ENCODE measurements around the gene SEMA5A.

SEMA5A gene

GRCh38 chr5:9425710-9426109 lies 120.2 kb downstream of the SEMA5A start:
- Histone ChIP-seq H3F3A (ENCODE audit: insufficient read depth, low read length) (peaks cover 7% of the 10 kb centered on the region; the same call in 1 of the 2 replicates), H3K27ac (ENCODE audit: low read length) (no peak overlapping the region), H3K36me3 (replicated peaks; ENCODE audit: insufficient read depth, low read length) (no peaks in the 10 kb centered on the region), H3K79me2 (ENCODE audit: low read length) (no peaks in the 10 kb centered on the region), H2AFZ (ENCODE audit: low read length) (no peak overlapping the region), H3K4me2 (ENCODE audit: low read depth, low read length) (no peak overlapping the region), H3K9ac (ENCODE audit: low read length) (no peak overlapping the region), H3K9me3 (replicated peaks; ENCODE audit: insufficient read depth, low read length) (no peaks in the 10 kb centered on the region), H3K4me3 (ENCODE audit: low read length) (no peak overlapping the region), H3K27me3 (replicated peaks; ENCODE audit: insufficient read depth, low read length) (no peaks in the 10 kb centered on the region), H3K4me1 (ENCODE audit: low read length) (peaks cover 26% of the 10 kb centered on the region), H4K20me1 (ENCODE audit: insufficient read depth, low read length) (no peaks in the 10 kb centered on the region), H3K9me2 (replicated peaks; ENCODE audit: insufficient read depth, low read length) (no peaks in the 10 kb centered on the region)
- no peak for TF ChIP-seq CTCF (IDR thresholded peaks at IDR 0.05; ENCODE audit: low read length)
- no peak for TF ChIP-seq EZH2phosphoT487 (IDR thresholded peaks at IDR 0.05; ENCODE audit: low read length)
- TF ChIP-seq EZH2 (optimal IDR thresholded peaks at IDR 0.05; ENCODE audit: low read depth, low read length): no peak
- no peak for DNase-seq

GRCh38 chr5:9423571-9423970 lies 122.3 kb downstream of the SEMA5A start:
- Histone ChIP-seq H4K20me1 (ENCODE audit: insufficient read depth, low read length) (no peaks in the 10 kb centered on the region), H3K27me3 (replicated peaks; ENCODE audit: insufficient read depth, low read length) (no peaks in the 10 kb centered on the region), H3F3A (ENCODE audit: insufficient read depth, low read length) (peaks cover 6% of the 10 kb centered on the region; the same call in 1 of the 2 replicates), H2AFZ (ENCODE audit: low read length) (no peak overlapping the region), H3K9me2 (replicated peaks; ENCODE audit: insufficient read depth, low read length) (no peaks in the 10 kb centered on the region), H3K4me3 (ENCODE audit: low read length) (no peak overlapping the region), H3K4me1 (ENCODE audit: low read length) (peaks cover 20% of the 10 kb centered on the region), H3K9me3 (replicated peaks; ENCODE audit: insufficient read depth, low read length) (no peaks in the 10 kb centered on the region), H3K4me2 (ENCODE audit: low read depth, low read length) (no peak overlapping the region), H3K9ac (ENCODE audit: low read length) (no peak overlapping the region), H3K27ac (ENCODE audit: low read length) (no peak overlapping the region), H3K79me2 (ENCODE audit: low read length) (no peaks in the 10 kb centered on the region), H3K36me3 (replicated peaks; ENCODE audit: insufficient read depth, low read length) (no peaks in the 10 kb centered on the region)
- TF ChIP-seq EZH2 (optimal IDR thresholded peaks at IDR 0.05; ENCODE audit: low read depth, low read length) (no peak), EZH2phosphoT487 (IDR thresholded peaks at IDR 0.05; ENCODE audit: low read length) (no peak), CTCF (IDR thresholded peaks at IDR 0.05; ENCODE audit: low read length) (no peak)
- no peak for DNase-seq

- Histone ChIP-seq H3K4me2 (ENCODE audit: low read depth, low read length) (no peak overlapping the region), H3K9ac (ENCODE audit: low read length) (no peak overlapping the region), H3K79me2 (ENCODE audit: low read length) (no peaks in the 10 kb centered on the region), H3K36me3 (replicated peaks; ENCODE audit: insufficient read depth, low read length) (no peaks in the 10 kb centered on the region), H3K9me3 (replicated peaks; ENCODE audit: insufficient read depth, low read length) (no peaks in the 10 kb centered on the region), H3K4me1 (ENCODE audit: low read length) (peaks cover 7% of the 10 kb centered on the region; the same call in 1 of the 2 replicates), H3K4me3 (ENCODE audit: low read length) (no peak overlapping the region), H3K27ac (ENCODE audit: low read length) (no peak overlapping the region), H2AFZ (ENCODE audit: low read length) (no peak overlapping the region), H3K9me2 (replicated peaks; ENCODE audit: insufficient read depth, low read length) (no peaks in the 10 kb centered on the region), H4K20me1 (ENCODE audit: insufficient read depth, low read length) (no peaks in the 10 kb centered on the region), H3F3A (ENCODE audit: insufficient read depth, low read length) (no peaks in the 10 kb centered on the region), H3K27me3 (replicated peaks; ENCODE audit: insufficient read depth, low read length) (no peaks in the 10 kb centered on the region)
- DNase-seq: no peak
- TF ChIP-seq CTCF (IDR thresholded peaks at IDR 0.05; ENCODE audit: low read length) (no peak), EZH2 (optimal IDR thresholded peaks at IDR 0.05; ENCODE audit: low read depth, low read length) (no peak), EZH2phosphoT487 (IDR thresholded peaks at IDR 0.05; ENCODE audit: low read length) (no peak)
Measured at GRCh38 chr5:9421884-9422283, 124.0 kb downstream of the SEMA5A start.

Measured in MM.1S (cell line).